Fibroblast of lung (primary cell): ENCODE data around the gene OSGIN1.

Experiments
- EZH2 ChIP-seq: IDR thresholded peaks from 2 replicates; pipeline ENCODE4 v1.5.1; 2012; ENCODE audit warnings: low read length, control low read depth, mild to moderate bottlenecking; ENCODE audit errors: missing control alignments
- TF ChIP-seq, protein P1 (sequence below), 2 donors: IDR thresholded peaks in 1 of 2; conservative IDR thresholded peaks in 1 of 2; 1 replicate in 1 of 2; 2 replicates in 1 of 2; pipeline ENCODE4 v1.5.1; 2011 to 2012; ENCODE audit warnings: low read length in 2 of 2, control low read depth in 1 of 2, inconsistent platforms in 1 of 2, low read depth in 1 of 2, mild to moderate bottlenecking in 1 of 2

DNA sequence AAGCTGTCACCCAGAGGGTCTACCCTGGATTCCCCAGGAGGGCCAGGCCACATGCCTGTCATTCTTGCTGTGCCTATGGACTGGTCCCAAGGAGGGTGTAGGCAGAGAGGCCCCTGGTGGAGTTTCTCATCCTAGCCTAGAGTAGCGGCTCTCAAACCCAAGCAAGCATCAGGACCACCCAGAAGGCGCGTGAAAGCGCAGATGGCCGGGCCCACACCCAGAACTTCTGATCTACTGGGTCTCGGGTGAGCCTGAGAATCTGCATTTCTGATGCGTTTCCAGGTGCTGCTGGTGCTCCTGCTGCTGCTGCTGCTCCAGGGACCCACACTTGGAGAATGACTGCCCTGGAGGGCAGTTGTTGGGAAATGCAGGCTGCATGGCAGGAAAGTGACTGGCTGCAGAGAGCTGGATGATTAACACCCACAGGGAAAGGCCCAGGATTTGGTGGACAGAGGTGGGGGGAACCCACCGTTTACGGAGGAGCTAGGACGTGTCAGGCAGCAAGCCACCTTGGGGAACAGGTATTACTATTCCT lies 9.5 kb upstream of the OSGIN1 start:
- TF ChIP-seq, protein P1, sequence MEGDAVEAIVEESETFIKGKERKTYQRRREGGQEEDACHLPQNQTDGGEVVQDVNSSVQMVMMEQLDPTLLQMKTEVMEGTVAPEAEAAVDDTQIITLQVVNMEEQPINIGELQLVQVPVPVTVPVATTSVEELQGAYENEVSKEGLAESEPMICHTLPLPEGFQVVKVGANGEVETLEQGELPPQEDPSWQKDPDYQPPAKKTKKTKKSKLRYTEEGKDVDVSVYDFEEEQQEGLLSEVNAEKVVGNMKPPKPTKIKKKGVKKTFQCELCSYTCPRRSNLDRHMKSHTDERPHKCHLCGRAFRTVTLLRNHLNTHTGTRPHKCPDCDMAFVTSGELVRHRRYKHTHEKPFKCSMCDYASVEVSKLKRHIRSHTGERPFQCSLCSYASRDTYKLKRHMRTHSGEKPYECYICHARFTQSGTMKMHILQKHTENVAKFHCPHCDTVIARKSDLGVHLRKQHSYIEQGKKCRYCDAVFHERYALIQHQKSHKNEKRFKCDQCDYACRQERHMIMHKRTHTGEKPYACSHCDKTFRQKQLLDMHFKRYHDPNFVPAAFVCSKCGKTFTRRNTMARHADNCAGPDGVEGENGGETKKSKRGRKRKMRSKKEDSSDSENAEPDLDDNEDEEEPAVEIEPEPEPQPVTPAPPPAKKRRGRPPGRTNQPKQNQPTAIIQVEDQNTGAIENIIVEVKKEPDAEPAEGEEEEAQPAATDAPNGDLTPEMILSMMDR (conservative IDR thresholded peaks at IDR 0.05 in 1 of 2, IDR thresholded peaks at IDR 0.05 in 1 of 2; ENCODE audit: low read depth in 1 of 2, low read length in 2 of 2) = no peak
- TF ChIP-seq EZH2 = no peak
